ES-I3 (cell line): ENCODE results near the gene C1S.
A peak's percentile ranks its signal among the peaks of the same experiment; 100 is the strongest.

ENCODE experiments used
- H3K36me3 ChIP-seq: 2 replicates; pipeline ENCODE4 v1.6.1; 2013; ENCODE audit warnings: mild to moderate bottlenecking, low read length, control low read depth, moderate library complexity; ENCODE audit not compliant: insufficient read depth
- H3K4me1 ChIP-seq: 2 replicates; pipeline ENCODE4 v1.6.1; 2013; ENCODE audit warnings: mild to moderate bottlenecking, control low read depth, low read length; ENCODE audit not compliant: insufficient read depth
- H3K9ac ChIP-seq: 2 replicates; pipeline ENCODE4 v1.6.1; 2013; ENCODE audit warnings: low read depth, mild to moderate bottlenecking, low read length, moderate library complexity
- H3K9me3 ChIP-seq: 2 replicates; pipeline ENCODE4 v1.6.1; 2013; ENCODE audit warnings: mild to moderate bottlenecking, low read length, moderate library complexity; ENCODE audit not compliant: control insufficient read depth, insufficient read depth

C1S gene

GRCh38 chr12:7075939-7076338, 15.4 kb downstream of the C1S start:
- Histone ChIP-seq H3K9me3 (no peaks in the 10 kb centered on the region), H3K36me3 (no peaks in the 10 kb centered on the region), H3K4me1 (no peaks in the 10 kb centered on the region)

GRCh38 chr12:7076493-7076892, 16.0 kb downstream of the C1S start:
- Histone ChIP-seq H3K9ac (no peak overlapping the region), H3K36me3 (no peaks in the 10 kb centered on the region), H3K4me1 (no peaks in the 10 kb centered on the region)

More at GRCh38 chr12:7075939-7076338, 15.4 kb downstream of the C1S start:
- no peak overlapping the region for H3K9ac ChIP-seq

GRCh38 chr12:7078163-7078562, 17.6 kb downstream of the C1S start:
- Histone ChIP-seq H3K4me1 (no peaks in the 10 kb centered on the region), H3K36me3 (no peaks in the 10 kb centered on the region), H3K9me3 (0 out of 2 replicates have a peak, but pooled peaks cover 2% of the 10 kb centered on the region), H3K9ac (no peak overlapping the region)

More at GRCh38 chr12:7076493-7076892, 16.0 kb downstream of the C1S start:
- H3K9me3 ChIP-seq, result no peaks in the 10 kb centered on the region

- Histone ChIP-seq H3K9ac (no peak overlapping the region), H3K4me1 (no peaks in the 10 kb centered on the region), H3K36me3 (no peaks in the 10 kb centered on the region), H3K9me3 (0 out of 2 replicates have a peak, but pooled peaks cover 4% of the 10 kb centered on the region)
Measured at GRCh38 chr12:7079826-7080125, 19.3 kb downstream of the C1S start.

- no peaks in the 10 kb centered on the region for H3K4me1 ChIP-seq
- no peaks in the 10 kb centered on the region for H3K36me3 ChIP-seq
- H3K9ac ChIP-seq, result no peak overlapping the region
- H3K9me3 ChIP-seq, result 0 out of 2 replicates have a peak, but pooled peaks cover 4% of the 10 kb centered on the region
Measured at GRCh38 chr12:7081037-7081436, 20.5 kb downstream of the C1S start.

- H3K36me3 ChIP-seq, result no peaks in the 10 kb centered on the region
- no peaks in the 10 kb centered on the region for H3K4me1 ChIP-seq
- 0 out of 2 replicates have a peak, but pooled peaks cover 4% of the 10 kb centered on the region for H3K9me3 ChIP-seq
- no peak overlapping the region for H3K9ac ChIP-seq
Measured at GRCh38 chr12:7083125-7083524, 22.6 kb downstream of the C1S start.

- Histone ChIP-seq H3K36me3 (no peaks in the 10 kb centered on the region), H3K4me1 (peaks cover 14% of the 10 kb centered on the region), H3K9ac (no peak overlapping the region), H3K9me3 (no peaks in the 10 kb centered on the region)
Measured at GRCh38 chr12:7089196-7089871, 28.8 kb downstream of the C1S start.

- Histone ChIP-seq H3K9me3 (no peaks in the 10 kb centered on the region), H3K9ac (no peak overlapping the region), H3K4me1 (peaks cover 15% of the 10 kb centered on the region), H3K36me3 (no peaks in the 10 kb centered on the region)
Measured at GRCh38 chr12:7090222-7090998, 29.9 kb downstream of the C1S start.

GRCh38 chr12:7091171-7091570, 30.7 kb downstream of the C1S start:
- Histone ChIP-seq H3K4me1 (peaks cover 20% of the 10 kb centered on the region), H3K9ac (no peak overlapping the region), H3K36me3 (no peaks in the 10 kb centered on the region), H3K9me3 (no peaks in the 10 kb centered on the region)

GRCh38 chr12:7091660-7092228, 31.2 kb downstream of the C1S start:
- Histone ChIP-seq H3K4me1 (peaks cover 20% of the 10 kb centered on the region), H3K9ac (peak overlapping the region; percentile 38), H3K9me3 (no peaks in the 10 kb centered on the region), H3K36me3 (no peaks in the 10 kb centered on the region)

GRCh38 chr12:7092229-7092985, 31.9 kb downstream of the C1S start, which contains the start of gene C1R:
Gene C1R, minus strand, starts transcription at chr12:7092445. Its CDS starts 57 bp downstream, at chr12:7092388.
- peaks cover 20% of the 10 kb centered on the region for H3K4me1 ChIP-seq
- H3K9ac ChIP-seq, result peak within 1 kb of the TSS; percentile 38
- H3K36me3 ChIP-seq, result no peaks in the 10 kb centered on the region
- no peaks in the 10 kb centered on the region for H3K9me3 ChIP-seq

- Histone ChIP-seq H3K36me3 (no peaks in the 10 kb centered on the region), H3K4me1 (peaks cover 20% of the 10 kb centered on the region), H3K9me3 (no peaks in the 10 kb centered on the region), H3K9ac (no peak overlapping the region)
Measured at GRCh38 chr12:7092986-7093460, 32.5 kb downstream of the C1S start.

GRCh38 chr12:7093486-7093885, 33.0 kb downstream of the C1S start:
- no peaks in the 10 kb centered on the region for H3K36me3 ChIP-seq
- no peaks in the 10 kb centered on the region for H3K9me3 ChIP-seq
- peaks cover 20% of the 10 kb centered on the region for H3K4me1 ChIP-seq
- H3K9ac ChIP-seq, result no peak overlapping the region

GRCh38 chr12:7093892-7094291, 33.4 kb downstream of the C1S start:
- Histone ChIP-seq H3K36me3 (no peaks in the 10 kb centered on the region), H3K4me1 (peaks cover 20% of the 10 kb centered on the region), H3K9me3 (no peaks in the 10 kb centered on the region), H3K9ac (no peak overlapping the region)
